ENCODE data around the gene LITAF. TPM values are rescaled to one million over a fixed set of nuclear protein-coding genes. Genes with fewer than 3 reads are reported as not detected.
"Not testable (repeated sequence)": the region's sequence is repeated elsewhere in the genome, so short reads cannot be mapped to it uniquely, and the experiment has no call there.

LITAF gene
- total RNA-seq, 4 donors from 2014 or later, result 101 to 136 (median 112) TPM

GRCh38 chr16:11605891-11606290 lies 19.2 kb upstream of the LITAF start:
- intact Hi-C loops (cut with DNase I), result no loop called here
- Histone ChIP-seq H3K27ac (no peak overlapping the region), H3K9me3 (no peaks in the 10 kb centered on the region), H3K4me3 (replicated peaks in 1 of 3) (no peak overlapping the region), H3K4me1 (peaks cover 15 to 26% of the 10 kb centered on the region in 2 donors), H3K36me3 (no peaks in the 10 kb centered on the region), H3K27me3 (no peaks in the 10 kb centered on the region)
- no peak for DNase-seq
- TF ChIP-seq POLR2A (IDR thresholded peaks at IDR 0.05) (no peak), CTCF (IDR thresholded peaks at IDR 0.05) (no peak)
- WGBS, 2 donors, result 93 to 98% methylated on average over 5 of the region's 5 CpGs

- no peak for TF ChIP-seq CTCF (IDR thresholded peaks at IDR 0.05)
- no peak for TF ChIP-seq POLR2A (IDR thresholded peaks at IDR 0.05)
- Histone ChIP-seq H3K36me3 (no peaks in the 10 kb centered on the region), H3K4me1 (peaks cover 14 to 26% of the 10 kb centered on the region in 2 donors), H3K9me3 (no peaks in the 10 kb centered on the region), H3K27ac (no peak overlapping the region), H3K27me3 (no peaks in the 10 kb centered on the region), H3K4me3 (replicated peaks in 1 of 3) (no peak overlapping the region)
- 84 to 93% methylated on average over 8 of the region's 8 CpGs for WGBS, 2 donors
- DNase-seq, result no peak
- intact Hi-C loops (cut with DNase I), result no loop called here
Measured at GRCh38 chr16:11605564-11605886, 18.8 kb upstream of the LITAF start.

GRCh38 chr16:11604783-11605563 lies 18.3 kb upstream of the LITAF start:
- DNase-seq, result no peak
- intact Hi-C loops (cut with DNase I), result no loop called here
- no peaks in the 10 kb centered on the region for H3K27me3 ChIP-seq
- 63 to 66% methylated on average over 19 to 21 of the region's 21 CpGs for WGBS, 2 donors
- H3K36me3 ChIP-seq, result no peaks in the 10 kb centered on the region
- H3K27ac ChIP-seq, result no peak overlapping the region
- H3K4me3 ChIP-seq (replicated peaks in 1 of 3), result no peak overlapping the region
- no peaks in the 10 kb centered on the region for H3K9me3 ChIP-seq
- no peak for TF ChIP-seq POLR2A (IDR thresholded peaks at IDR 0.05)
- TF ChIP-seq CTCF (IDR thresholded peaks at IDR 0.05), result no peak
- peaks cover 9 to 21% of the 10 kb centered on the region in 2 donors for H3K4me1 ChIP-seq

- intact Hi-C loops (cut with DNase I); H3K27ac ChIP-seq; DNase-seq; H3K9me3 ChIP-seq; H3K4me3 ChIP-seq (replicated peaks in 1 of 3); H3K27me3 ChIP-seq; H3K36me3 ChIP-seq: not testable (repeated sequence)
- WGBS, 2 donors, result 89 to 96% methylated on average over 4 of the region's 4 CpGs
- H3K4me1 ChIP-seq, result peaks cover 4 to 17% of the 10 kb centered on the region in 2 donors
Measured at GRCh38 chr16:11604296-11604695, 17.6 kb upstream of the LITAF start.

- H3K9me3 ChIP-seq, result no peaks in the 10 kb centered on the region
- H3K27me3 ChIP-seq, result no peaks in the 10 kb centered on the region
- no peak for DNase-seq
- no peak overlapping the region for H3K4me3 ChIP-seq (replicated peaks in 1 of 3)
- H3K27ac ChIP-seq, result no peak overlapping the region
- WGBS, 2 donors, result 25 to 38% methylated on average over 9 to 12 of the region's 12 CpGs
- intact Hi-C loops (cut with DNase I), result no loop called here
- peaks cover 0 to 12% of the 10 kb centered on the region in 2 donors for H3K4me1 ChIP-seq
- TF ChIP-seq CTCF (IDR thresholded peaks at IDR 0.05), result no peak
- TF ChIP-seq POLR2A (IDR thresholded peaks at IDR 0.05), result no peak
- H3K36me3 ChIP-seq, result no peaks in the 10 kb centered on the region
Measured at GRCh38 chr16:11603331-11603750, 16.6 kb upstream of the LITAF start.
